Left ventricle myocardium superior (tissue), 1 donor: ENCODE data around the gene ZNF853. TPM values are rescaled to one million over a fixed set of nuclear protein-coding genes. Genes with fewer than 3 reads are reported as not detected.
"Not testable (repeated sequence)": the region's sequence is repeated elsewhere in the genome, so short reads cannot be mapped to it uniquely, and the experiment has no call there.

ENCODE experiments used
- ATAC-seq: fragments of 200-7000 bp; cut with Tn5 transposase; one replicate; pipeline ENCODE4 v1.9.1; 2020; ENCODE audit warnings: mild to moderate bottlenecking, moderate library complexity
- DNase-seq: peaks from one replicate; pipeline ENCODE4 v3.0.0-alpha.2; 2020
- intact Hi-C: fragments of 100-400 bp; cut with micrococcal nuclease; formaldehyde crosslinking; loops from one replicate; pipeline ENCODE4 v1.11.0; 2022
- total RNA-seq: library from RNA; stranded (reverse); fragmentation: NEBNext Ultra II Directional; extraction: Animal tissue kit (Norgen Biotek cat#: 25700); gene quantifications from one replicate; pipeline ENCODE4 v1.2.1, GENCODE V29; 2021
- donor health status: DM: no; HTN: yes; CAD: no; lungs with severe emphysema.

Gene ZNF853
- total RNA-seq, 1 donor from 2014 or later: 11.1 TPM

- ATAC-seq: no peak
- intact Hi-C loops: no loop called here
Observed at GRCh38 chr7:6630007-6630849, 14.8 kb downstream of the ZNF853 start.

GRCh38 chr7:6631605-6632004 lies 16.2 kb downstream of the ZNF853 start:
- DNase-seq (no peak), ATAC-seq (no peak)
- intact Hi-C loops: no loop called here

More at GRCh38 chr7:6630007-6630849, 14.8 kb downstream of the ZNF853 start:
- DNase-seq: no peak

- intact Hi-C loops: no loop called here
- no peak for ATAC-seq
- no peak for DNase-seq
Observed at GRCh38 chr7:6634021-6634420, 18.6 kb downstream of the ZNF853 start.

GRCh38 chr7:6634971-6635370 lies 19.6 kb downstream of the ZNF853 start:
- DNase-seq, intact Hi-C loops, ATAC-seq: not testable (repeated sequence)

- intact Hi-C loops: no loop called here
- DNase-seq (peak; percentile 84), ATAC-seq (peak; percentile 91)
Observed at GRCh38 chr7:6636741-6637543, 21.5 kb downstream of the ZNF853 start, which contains the start of gene ZNF316. Gene ZNF316 (plus strand): TSS chr7:6637318. CDS start chr7:6642410, 5,092 bp downstream.

- peak; percentile 58 for DNase-seq
- ATAC-seq: peak; percentile 24
- intact Hi-C loops: no loop called here
Observed at GRCh38 chr7:6637544-6638229, 22.3 kb downstream of the ZNF853 start.

GRCh38 chr7:6639032-6639431 lies 23.6 kb downstream of the ZNF853 start:
- intact Hi-C loops: no loop called here
- DNase-seq (no peak), ATAC-seq (no peak)

GRCh38 chr7:6639627-6640026 lies 24.2 kb downstream of the ZNF853 start:
- ATAC-seq: no peak
- no peak for DNase-seq
- intact Hi-C loops: no loop called here

GRCh38 chr7:6640246-6640721 lies 24.9 kb downstream of the ZNF853 start:
- peak; percentile 56 for DNase-seq
- ATAC-seq: peak; percentile 29
- intact Hi-C loops: no loop called here

GRCh38 chr7:6641305-6642035 lies 26.1 kb downstream of the ZNF853 start:
- DNase-seq (no peak), ATAC-seq (no peak)
- intact Hi-C loops: no loop called here

- DNase-seq (no peak), ATAC-seq (no peak)
- intact Hi-C loops: no loop called here
Observed at GRCh38 chr7:6642239-6642839, 26.9 kb downstream of the ZNF853 start.

GRCh38 chr7:6642861-6643640 lies 27.6 kb downstream of the ZNF853 start:
- ATAC-seq (no peak), DNase-seq (no peak)
- intact Hi-C loops: no loop called here

GRCh38 chr7:6643915-6644625 lies 28.7 kb downstream of the ZNF853 start:
- no peak for ATAC-seq
- intact Hi-C loops: no loop called here
- no peak for DNase-seq

- intact Hi-C loops: no loop called here
- ATAC-seq: no peak
Observed at GRCh38 chr7:6644728-6645127, 29.3 kb downstream of the ZNF853 start.

GRCh38 chr7:6646465-6646864 lies 31.1 kb downstream of the ZNF853 start:
- intact Hi-C loops: no loop called here
- no peak for ATAC-seq

More at GRCh38 chr7:6644728-6645127, 29.3 kb downstream of the ZNF853 start:
- DNase-seq: no peak

GRCh38 chr7:6647080-6647479 lies 31.7 kb downstream of the ZNF853 start:
- intact Hi-C loops: no loop called here
- ATAC-seq (peak; percentile 43), DNase-seq (no peak)

More at GRCh38 chr7:6646465-6646864, 31.1 kb downstream of the ZNF853 start:
- DNase-seq: no peak

GRCh38 chr7:6647541-6647940 lies 32.1 kb downstream of the ZNF853 start:
- ATAC-seq (no peak), DNase-seq (no peak)
- intact Hi-C loops: no loop called here
